DOHH2 (cell line): ENCODE measurements around the gene ADIPOR2.

Experiments
- EZH2phosphoT487 ChIP-seq: fragments of 200-600 bp; sonication (generic); IDR thresholded peaks from 2 replicates; pipeline ENCODE4 v1.6.1; 2017; ENCODE audit warnings: borderline replicate concordance, mild to moderate bottlenecking, antibody characterized with exemption, low read length, moderate library complexity, mixed read lengths
- TF ChIP-seq, protein P1 (sequence below): fragments of 200-600 bp; sonication (generic); IDR thresholded peaks from one replicate; pipeline ENCODE4 v1.5.1; 2014; ENCODE audit warnings: antibody characterized with exemption, mild to moderate bottlenecking, low read depth, low read length; ENCODE audit not compliant: poor library complexity, severe bottlenecking

DNA sequence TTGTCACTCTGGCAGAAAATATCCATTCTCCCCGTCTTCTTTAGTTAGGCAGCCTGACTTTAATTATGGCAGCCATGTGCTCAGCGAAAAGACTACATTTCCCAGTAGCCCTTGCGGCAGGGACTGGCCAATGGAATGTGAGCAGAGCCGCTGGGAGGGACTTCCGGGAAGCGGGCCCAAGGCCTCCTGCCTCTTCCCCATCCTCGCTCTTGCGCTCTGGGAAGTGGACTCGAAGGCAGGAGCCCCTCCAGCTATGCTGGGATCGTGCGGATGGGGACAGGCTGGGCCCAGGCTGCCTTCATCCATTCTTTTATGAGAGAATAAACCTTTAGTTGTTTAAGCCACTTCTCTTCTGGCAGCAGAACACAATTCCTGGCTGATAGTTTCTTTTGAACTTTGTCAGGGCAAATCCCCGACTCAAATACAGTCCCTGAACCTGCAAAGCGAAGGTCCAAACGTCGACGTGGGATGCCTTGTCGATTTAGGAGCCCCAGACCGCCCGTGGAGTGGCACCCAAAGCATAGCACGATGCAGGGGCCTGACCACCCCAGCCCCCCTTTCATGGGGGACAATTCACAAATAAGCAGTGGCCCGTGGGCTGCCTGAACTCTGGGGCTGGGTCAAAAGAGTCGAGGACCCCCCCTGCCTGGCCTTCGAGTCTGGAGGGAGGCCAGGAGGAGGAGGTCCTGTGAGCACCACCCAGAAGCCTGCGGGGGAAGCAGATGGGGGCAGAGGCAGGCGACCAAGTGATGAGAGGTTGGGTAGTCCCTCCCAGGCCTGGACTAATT lies 113.9 kb downstream of the ADIPOR2 start:
- TF ChIP-seq, protein P1, sequence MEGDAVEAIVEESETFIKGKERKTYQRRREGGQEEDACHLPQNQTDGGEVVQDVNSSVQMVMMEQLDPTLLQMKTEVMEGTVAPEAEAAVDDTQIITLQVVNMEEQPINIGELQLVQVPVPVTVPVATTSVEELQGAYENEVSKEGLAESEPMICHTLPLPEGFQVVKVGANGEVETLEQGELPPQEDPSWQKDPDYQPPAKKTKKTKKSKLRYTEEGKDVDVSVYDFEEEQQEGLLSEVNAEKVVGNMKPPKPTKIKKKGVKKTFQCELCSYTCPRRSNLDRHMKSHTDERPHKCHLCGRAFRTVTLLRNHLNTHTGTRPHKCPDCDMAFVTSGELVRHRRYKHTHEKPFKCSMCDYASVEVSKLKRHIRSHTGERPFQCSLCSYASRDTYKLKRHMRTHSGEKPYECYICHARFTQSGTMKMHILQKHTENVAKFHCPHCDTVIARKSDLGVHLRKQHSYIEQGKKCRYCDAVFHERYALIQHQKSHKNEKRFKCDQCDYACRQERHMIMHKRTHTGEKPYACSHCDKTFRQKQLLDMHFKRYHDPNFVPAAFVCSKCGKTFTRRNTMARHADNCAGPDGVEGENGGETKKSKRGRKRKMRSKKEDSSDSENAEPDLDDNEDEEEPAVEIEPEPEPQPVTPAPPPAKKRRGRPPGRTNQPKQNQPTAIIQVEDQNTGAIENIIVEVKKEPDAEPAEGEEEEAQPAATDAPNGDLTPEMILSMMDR, result no peak
- no peak for TF ChIP-seq EZH2phosphoT487
